Left kidney (tissue), 2 donors: ENCODE results near the gene WNT3A. TPM values are rescaled to one million over a fixed set of nuclear protein-coding genes. Genes with fewer than 3 reads are reported as not detected.
A peak's percentile ranks its signal among the peaks of the same experiment; 100 is the strongest.

Experiments
- DNase-seq: peaks from one replicate; pipeline ENCODE4 v3.0.0-alpha.2; 2013
- polyA plus RNA-seq: library from polyadenylated mRNA; unstranded; fragments of 120-200 nt; gene quantifications from one replicate; pipeline ENCODE4 v1.2.1, GENCODE V29; 2013; ENCODE audit not compliant: insufficient read length

WNT3A gene
- polyA plus RNA-seq, 1 donor: 0.07 TPM

DNA sequence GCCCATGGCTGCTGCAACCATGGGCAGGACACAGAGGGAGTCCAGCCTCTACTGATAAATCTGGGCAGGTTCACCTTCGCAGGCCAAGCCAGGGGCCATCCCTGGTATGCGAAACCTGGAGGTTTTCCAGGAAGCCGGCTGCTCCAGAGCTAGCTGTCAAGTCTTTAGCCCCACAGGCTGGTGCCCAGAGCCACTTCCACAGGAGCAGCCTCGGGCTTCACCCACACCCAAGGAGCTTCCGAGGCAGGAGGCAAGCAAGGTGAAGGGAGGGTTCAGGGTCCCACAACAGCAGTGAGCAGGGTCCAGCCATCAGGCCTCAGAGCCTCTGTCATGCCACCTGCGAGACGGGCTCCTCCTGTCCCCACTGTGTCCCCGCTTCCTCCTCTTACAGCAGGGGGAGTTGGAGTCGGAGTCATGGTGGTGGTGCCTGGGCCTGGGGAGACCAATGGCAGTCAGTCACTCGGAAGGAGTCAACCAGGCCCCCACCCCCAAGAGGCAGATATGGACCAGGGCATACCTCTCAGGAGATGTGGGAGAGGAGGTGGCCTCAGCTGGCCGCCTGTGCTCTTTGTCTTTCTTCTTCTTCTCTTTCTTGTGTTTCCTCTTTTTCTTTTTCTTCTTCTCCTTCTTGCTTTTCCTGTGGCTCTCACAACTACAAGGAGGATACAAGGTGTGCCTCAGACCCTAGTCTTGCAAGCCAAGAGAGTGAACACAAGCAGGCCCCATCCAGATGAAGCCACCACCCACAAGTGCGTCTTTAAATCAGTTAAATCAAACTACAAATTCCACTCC, 94.2 kb downstream of the WNT3A start:
- no peak for DNase-seq

DNA sequence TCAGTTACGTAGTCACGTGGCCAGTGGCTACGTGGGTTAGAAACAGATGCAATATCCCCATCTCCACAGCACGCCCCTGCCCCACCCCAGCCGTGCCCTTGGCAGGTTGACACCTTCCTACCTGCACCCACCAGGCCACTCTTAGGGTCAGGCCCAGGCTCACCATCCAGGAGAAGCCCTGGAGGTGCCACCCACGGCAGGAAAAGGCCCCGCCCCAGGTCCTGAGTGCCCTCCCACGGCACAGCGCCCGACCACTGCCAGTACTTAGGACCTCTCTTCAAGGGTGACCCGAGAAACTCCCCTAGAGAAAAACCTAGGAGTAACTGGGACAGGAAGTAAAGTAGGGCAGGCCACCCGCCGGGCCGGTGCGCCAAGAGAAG, 94.8 kb downstream of the WNT3A start:
- DNase-seq: no peak

DNA sequence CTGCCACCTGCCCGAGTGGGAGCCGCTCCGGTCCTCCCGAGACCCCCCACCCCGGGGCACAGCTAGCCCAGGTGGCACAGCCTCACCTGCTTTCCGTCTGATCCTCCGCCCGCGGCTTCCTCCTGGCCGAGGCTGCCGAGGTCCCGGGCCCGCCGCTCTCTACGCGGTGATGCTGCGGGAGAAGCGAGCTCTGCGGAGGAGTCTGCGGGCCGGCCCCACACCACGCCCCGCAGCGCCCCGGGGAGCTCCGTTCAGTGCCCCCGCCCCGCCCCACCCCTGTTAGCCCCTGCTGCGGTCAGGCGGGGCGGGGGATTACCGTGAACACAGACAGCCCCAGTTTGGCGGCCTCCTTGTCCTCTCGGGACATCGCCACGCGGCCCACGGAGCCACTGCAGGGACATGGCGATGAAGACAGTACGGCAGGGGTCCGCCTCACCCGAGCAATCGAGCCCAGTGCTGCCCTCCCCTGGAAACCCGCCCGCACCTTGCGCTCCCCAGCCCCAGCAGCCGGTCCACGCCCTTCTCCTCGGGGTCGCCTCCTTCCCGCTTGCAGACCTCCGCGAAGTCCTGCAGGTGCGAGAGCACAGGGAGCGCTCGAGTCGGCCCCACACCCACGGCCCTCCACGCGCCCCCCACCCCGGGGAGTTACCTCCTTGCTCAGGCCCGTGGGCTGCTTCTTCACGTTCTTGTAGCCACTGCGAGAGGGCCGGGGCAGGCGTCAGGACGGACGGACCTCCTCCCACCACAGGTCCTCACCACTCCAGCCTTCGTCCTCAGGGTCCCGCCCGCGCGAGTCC, 95.4 kb downstream of the WNT3A start:
- no peak for DNase-seq

GRCh38 chr1:228102791-228103620, 96.2 kb downstream of the WNT3A start, which contains the start of gene C1orf35:
Gene C1orf35, minus strand, starts transcription at chr1:228103325. Its CDS starts 98 bp downstream, at chr1:228103227.
- DNase-seq: peak; percentile 92

GRCh38 chr1:228104526-228105269, 97.9 kb downstream of the WNT3A start:
- DNase-seq: no peak

DNA sequence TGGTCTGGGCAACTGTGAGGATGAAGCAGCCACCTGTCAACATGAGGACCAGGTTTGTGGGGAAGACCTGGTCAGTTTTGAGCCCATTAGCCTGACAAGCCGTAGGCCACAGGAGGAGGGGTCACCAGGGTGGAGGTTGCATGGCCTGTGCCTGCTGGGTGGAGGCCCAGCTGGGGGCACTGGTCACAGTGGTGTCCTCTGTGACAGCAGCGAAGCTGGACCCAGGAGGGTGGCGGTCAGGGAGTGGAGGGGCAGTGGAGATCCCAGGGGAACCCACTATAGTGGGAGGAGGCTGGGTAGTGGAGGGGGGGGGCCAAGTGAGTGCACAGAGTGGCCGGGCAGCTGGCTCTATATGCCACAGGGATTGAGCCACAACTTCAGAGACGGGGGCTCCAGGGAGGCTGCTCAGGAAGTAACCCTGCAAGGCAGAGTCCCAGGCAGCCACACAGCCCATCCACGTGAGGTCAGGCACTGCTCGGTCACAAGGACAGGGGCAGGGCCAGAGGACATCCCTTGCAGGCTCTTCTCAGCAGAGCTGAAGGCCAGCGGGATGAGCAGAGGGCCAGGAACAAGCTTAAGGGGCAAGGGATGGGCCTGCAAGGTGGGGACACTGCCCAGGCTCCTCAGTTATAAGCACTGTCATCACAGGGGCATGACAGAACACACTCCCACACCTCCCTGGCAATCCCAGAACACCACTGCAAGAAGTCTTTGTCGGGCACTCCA, 98.6 kb downstream of the WNT3A start:
- no peak for DNase-seq

DNA sequence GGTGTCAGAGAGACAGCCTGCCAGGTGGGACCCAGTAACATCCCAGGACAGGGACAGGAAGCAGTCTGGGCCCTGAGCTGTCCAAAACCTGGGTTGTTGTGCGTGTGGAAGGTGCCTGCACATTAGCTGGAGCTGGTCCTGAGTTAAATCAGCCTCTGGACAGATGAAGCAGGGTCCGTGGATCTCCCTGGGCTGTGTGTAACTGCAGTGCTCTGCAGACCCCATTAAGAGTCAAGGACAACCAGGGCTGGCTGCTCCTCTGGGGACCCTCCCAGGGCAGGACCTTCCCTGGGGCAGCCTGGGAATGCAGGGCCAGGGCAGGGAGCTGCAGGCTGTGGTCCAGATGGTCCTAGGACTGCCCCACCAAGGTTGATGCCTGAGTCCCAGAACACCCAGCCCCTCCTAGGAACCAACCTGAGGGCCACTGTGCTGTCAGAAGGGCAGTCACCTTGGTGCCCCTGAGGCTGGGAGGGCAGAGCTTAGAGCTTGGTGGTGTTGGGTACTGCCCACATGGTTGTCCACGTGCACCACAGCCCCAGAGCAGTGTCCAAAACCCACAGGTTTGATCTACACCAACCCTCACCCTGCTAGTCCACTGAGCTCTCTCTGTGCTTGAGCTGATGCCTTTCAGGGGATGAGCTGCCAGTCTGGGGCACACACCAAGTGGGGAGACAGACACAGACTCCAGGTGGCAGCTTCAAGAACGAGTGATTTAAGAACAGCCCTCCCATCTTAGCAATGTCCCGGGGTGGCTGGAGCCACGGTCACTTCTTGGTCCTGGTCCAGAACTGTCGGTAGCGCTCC, 99.4 kb downstream of the WNT3A start:
- no peak for DNase-seq

DNA sequence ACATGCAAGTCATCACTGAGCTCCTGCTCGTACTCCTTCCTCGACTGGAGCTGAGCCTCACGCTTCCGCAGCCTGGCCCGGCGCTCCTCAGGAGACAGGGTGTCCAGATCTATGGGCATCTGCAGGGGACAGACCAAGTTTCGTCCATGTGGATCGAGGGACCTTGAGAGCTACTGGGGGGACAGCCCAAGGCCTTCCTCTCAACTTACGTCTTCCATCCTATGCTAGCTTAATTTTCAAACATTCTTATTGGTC, 99.9 kb downstream of the WNT3A start:
- DNase-seq: no peak

DNA sequence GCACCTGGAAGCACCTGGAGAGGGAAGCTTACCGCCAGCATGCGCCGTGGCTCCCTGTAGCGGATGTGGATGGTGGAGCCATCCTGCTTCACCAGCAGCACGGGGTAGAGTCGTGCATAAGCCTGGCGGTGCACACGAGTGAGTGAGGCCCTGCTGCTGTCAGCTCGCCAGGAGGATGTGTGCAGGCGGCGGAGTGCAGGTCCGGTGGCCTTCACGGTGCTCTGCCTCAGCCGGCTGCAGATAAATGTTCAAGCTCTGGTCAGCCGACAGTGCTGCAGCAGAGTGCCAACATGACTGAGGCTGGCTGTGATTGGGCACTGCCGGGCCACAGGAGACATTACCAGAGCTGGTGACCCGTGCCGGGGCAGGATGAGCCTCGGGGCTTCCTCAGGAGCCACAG, 100.8 kb downstream of the WNT3A start:
- DNase-seq: no peak

DNA sequence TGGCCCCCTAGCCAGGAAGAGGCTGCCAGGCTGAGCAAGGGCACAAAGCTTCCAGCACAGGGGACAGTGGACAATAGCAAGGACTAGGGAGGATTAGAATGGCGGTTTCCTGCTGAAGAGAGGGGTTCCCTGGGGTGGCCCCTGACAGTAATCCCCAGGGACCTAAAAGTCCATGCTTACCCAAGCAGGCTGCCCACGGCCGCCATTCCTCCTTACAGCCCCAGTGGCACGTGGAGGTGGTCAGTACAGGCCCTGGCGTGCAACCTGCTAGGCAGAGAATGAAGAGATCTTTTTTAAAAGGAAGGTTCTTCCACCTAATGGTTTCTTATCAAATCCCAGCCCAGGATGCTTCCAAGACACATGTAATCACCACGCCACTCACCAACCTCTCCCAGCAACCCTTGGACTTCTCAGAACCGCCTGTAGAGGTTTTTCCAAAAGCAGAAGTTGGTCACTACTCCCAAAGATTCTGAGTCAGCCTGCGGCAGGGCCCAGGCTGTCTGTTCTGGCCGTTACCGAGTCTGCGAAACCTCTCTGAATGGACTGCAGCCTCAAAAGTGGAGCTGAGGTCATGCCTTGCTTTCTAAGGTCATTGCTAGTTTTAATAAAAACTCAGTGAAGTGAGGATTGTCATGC, 101.4 kb downstream of the WNT3A start:
- DNase-seq: no peak

DNA sequence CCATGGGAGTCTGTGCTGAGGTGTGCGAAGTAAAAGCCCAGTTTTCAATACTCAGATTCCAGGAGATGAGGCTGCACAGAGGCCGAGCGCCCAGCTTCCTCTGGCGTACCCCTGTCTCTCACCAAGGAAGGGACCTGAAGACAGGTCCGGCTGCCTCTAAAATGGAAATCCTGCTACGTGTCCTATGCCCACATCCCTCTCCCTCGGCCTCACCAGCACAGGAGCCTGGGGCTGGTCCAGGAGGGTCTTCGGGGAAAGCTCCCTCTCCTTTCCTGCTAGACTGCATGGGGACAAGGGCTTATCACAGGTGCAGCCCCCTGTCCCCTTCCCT, 101.9 kb downstream of the WNT3A start:
- DNase-seq: no peak

GRCh38 chr1:228109073-228109961, 102.5 kb downstream of the WNT3A start, which contains the start of gene MRPL55:
Gene MRPL55, minus strand, starts transcription at chr1:228109299. Its CDS starts 1,039 bp downstream, at chr1:228108260.
- peak; percentile 97 for DNase-seq

- DNase-seq: peak; percentile 31
Observed at GRCh38 chr1:228109962-228110488, 103.2 kb downstream of the WNT3A start.

GRCh38 chr1:228110556-228110955, 103.8 kb downstream of the WNT3A start:
- DNase-seq: no peak
